IPS-20b (cell line): ENCODE data around the gene VSNL1.

ENCODE experiments used
- H3K27ac ChIP-seq: one replicate; pipeline ENCODE4 v1.5.1; 2013; ENCODE audit warnings: low read length
- H3K27me3 ChIP-seq: 2 replicates; pipeline ENCODE4 v1.6.1; 2013; ENCODE audit warnings: mild to moderate bottlenecking, low read length, inconsistent platforms; ENCODE audit not compliant: insufficient read depth
- H3K36me3 ChIP-seq: 2 replicates; pipeline ENCODE4 v1.6.1; 2013; ENCODE audit warnings: low read depth, mild to moderate bottlenecking, inconsistent platforms, low read length, moderate library complexity; ENCODE audit not compliant: insufficient read depth
- H3K4me1 ChIP-seq: 2 replicates; pipeline ENCODE4 v1.6.1; 2013; ENCODE audit warnings: mild to moderate bottlenecking, control low read depth, inconsistent platforms, low read length, moderate library complexity; ENCODE audit not compliant: insufficient read depth
- H3K4me3 ChIP-seq: 2 replicates; pipeline ENCODE4 v1.5.1; 2013; ENCODE audit warnings: mild to moderate bottlenecking, low read length, inconsistent platforms
- H3K9ac ChIP-seq: 2 replicates; pipeline ENCODE4 v1.6.1; 2013; ENCODE audit warnings: low read depth, mild to moderate bottlenecking, inconsistent platforms, low read length, moderate library complexity
- H3K9me3 ChIP-seq: 2 replicates; pipeline ENCODE4 v1.6.1; 2013; ENCODE audit warnings: mild to moderate bottlenecking, low read depth, low read length, inconsistent platforms; ENCODE audit not compliant: insufficient read depth

VSNL1 gene

DNA sequence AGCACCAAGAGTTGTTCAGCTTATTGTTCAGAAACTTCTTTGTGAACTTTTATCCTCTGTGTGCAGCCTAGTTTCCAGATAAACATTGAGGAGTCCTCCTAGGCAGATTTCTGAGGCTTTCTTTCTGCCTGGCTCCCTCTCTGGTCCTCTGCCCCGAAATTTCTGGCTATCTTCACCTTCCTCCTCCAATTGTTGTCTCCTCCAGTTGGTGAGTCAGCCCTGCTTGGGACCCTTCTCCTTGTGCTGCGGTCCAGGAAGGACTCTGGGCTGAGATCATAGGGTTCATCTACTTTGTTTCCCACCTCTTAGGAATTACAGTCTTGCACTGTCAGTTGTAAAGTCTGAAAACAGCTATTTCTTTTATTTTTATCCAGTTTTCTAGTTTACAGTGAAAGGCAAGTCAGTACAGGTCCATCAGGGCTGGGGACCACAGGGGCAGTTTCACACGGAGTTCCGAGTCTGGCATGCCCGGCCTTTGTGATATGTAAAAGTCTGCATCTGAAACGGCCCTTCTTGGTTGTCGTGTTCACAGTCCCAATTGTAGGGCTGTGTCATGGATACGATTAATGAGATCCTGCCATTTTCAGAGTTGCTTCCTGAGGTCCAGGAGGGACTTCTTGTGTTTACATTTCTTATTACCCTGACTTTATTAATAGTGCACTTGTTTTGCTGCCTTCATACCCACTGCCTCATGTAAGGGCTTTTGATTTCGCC, 112.3 kb downstream of the VSNL1 start:
- Histone ChIP-seq H3K9me3 (no peaks in the 10 kb centered on the region), H3K4me1 (peaks cover 3% of the 10 kb centered on the region; the same call in 1 of the 2 replicates), H3K36me3 (peaks cover 40% of the 10 kb centered on the region; the same call in 1 of the 2 replicates), H3K27me3 (no peaks in the 10 kb centered on the region), H3K4me3 (no peak overlapping the region), H3K9ac (no peak overlapping the region), H3K27ac (no peak overlapping the region)

DNA sequence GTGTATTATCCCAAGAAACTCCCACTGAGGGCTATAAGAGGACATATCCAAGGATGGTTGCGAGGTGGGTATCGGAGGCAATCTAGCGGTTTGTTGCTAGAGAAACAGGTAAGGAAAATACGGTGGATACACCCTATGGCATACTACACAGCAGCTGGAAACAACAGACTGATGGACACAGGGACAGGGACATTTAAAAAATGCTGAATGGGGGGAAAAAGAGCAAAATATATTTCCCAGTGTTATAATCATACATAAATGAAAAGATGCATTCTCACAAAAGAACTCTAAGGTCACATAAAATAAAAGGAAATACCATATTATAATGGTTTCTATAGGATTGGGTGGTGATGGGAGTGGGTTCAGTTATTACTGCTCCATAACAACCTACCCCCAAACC, 117.3 kb downstream of the VSNL1 start:
- Histone ChIP-seq H3K4me3 (no peak overlapping the region), H3K4me1 (no peaks in the 10 kb centered on the region; the same call in 1 of the 2 replicates), H3K27ac (no peak overlapping the region), H3K36me3 (peaks cover 34% of the 10 kb centered on the region), H3K9ac (no peak overlapping the region), H3K9me3 (no peaks in the 10 kb centered on the region), H3K27me3 (no peaks in the 10 kb centered on the region)

DNA sequence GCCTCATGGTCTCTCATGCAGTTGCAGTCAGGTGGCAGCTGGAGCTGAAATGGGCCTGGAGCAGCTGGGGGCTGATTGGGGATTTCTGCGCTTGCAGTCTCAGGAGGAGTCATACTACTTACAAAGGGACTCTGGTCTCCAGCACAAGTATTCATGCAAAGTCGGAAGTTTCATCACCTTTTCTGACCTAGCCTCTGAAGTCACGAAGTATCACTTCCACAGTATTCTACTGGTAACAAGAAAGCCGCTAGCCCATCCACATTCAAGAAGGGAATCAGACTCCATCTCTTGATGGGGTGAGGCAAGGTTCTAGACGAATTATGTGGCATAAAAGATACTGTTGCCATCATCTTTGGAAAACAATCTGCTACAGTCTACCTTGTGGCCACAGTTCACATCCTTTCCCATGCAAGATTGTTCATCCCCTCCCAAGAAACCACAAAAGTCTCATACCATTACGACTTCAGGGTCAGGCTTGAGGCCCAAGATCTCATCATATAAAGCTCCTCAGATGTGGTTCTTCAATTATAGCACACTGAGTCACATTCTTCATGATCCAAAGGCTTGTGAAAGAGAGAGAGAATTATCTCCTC, 117.9 kb downstream of the VSNL1 start:
- no peaks in the 10 kb centered on the region for H3K27me3 ChIP-seq
- no peak overlapping the region for H3K9ac ChIP-seq
- H3K4me1 ChIP-seq = no peaks in the 10 kb centered on the region
- peaks cover 35% of the 10 kb centered on the region for H3K36me3 ChIP-seq
- H3K9me3 ChIP-seq = no peaks in the 10 kb centered on the region
- H3K4me3 ChIP-seq = no peak overlapping the region
- H3K27ac ChIP-seq = no peak overlapping the region

DNA sequence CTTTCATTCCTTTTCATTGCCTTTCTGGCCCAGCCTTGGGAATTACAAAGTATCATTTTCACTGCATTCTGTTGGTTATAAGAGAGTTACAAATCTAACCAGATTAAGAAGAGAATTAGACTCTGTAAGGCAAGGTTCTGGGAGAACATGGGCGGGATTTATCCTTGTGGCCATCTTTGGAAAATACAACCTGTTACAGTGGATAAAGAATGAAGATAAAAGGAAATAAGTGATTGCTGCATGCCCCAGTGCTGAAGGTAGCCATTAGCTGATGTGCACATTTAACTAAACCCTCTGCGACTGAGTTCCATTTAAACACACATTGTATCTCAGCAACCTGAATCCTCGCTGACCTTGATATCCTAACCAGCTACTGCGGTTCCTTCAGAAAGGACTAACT, 119.7 kb downstream of the VSNL1 start:
- Histone ChIP-seq H3K4me1 (no peaks in the 10 kb centered on the region), H3K9me3 (no peaks in the 10 kb centered on the region), H3K27ac (no peak overlapping the region), H3K4me3 (no peak overlapping the region), H3K9ac (no peak overlapping the region), H3K36me3 (peaks cover 47% of the 10 kb centered on the region), H3K27me3 (no peaks in the 10 kb centered on the region)

DNA sequence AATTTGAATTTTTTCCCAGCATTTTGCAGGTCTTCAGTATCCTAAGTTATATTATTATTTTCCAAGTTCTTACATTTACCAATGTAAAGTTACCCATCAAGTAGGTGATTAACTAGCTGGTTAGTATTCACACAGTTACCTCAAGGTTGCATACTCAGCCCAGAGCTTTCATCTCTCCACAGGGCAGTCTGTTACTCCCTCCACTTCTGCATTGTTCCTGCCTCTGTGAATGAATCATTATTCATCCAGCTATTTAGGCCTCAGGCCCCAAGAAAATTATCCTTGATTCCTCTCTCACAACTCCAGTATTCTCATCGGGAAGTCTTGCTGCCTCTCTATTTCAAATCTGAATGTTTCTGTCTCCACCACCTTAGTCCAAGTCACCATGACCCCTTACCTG, 121.0 kb downstream of the VSNL1 start:
- Histone ChIP-seq H3K27me3 (no peaks in the 10 kb centered on the region), H3K27ac (no peak overlapping the region)

DNA sequence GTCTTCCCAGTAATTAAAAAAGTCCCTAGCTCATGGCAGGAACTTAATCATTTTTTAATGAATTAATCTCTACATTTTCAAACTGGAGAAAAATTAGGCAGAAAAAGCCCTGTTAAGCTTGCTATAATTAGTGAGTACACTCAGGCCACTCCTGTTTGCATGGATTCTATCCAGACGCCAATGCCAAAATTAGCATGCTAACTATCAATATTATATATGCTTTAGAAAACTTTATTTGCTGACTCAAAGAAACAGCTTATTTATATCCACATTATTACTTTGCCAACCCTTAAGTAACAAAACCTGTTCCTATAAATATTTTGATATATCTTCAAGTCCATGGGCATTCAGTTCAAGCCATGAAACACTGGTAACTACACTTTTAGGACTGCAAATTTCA, 122.2 kb downstream of the VSNL1 start:
- Histone ChIP-seq H3K36me3 (peaks cover 59% of the 10 kb centered on the region), H3K27me3 (no peaks in the 10 kb centered on the region), H3K9ac (no peak overlapping the region), H3K27ac (no peak overlapping the region), H3K4me1 (no peaks in the 10 kb centered on the region), H3K4me3 (no peak overlapping the region), H3K9me3 (no peaks in the 10 kb centered on the region)

More for the DNA sequence above, 121.0 kb downstream of the VSNL1 start:
- peaks cover 49% of the 10 kb centered on the region for H3K36me3 ChIP-seq
- no peak overlapping the region for H3K4me3 ChIP-seq
- no peaks in the 10 kb centered on the region for H3K4me1 ChIP-seq
- no peak overlapping the region for H3K9ac ChIP-seq
- no peaks in the 10 kb centered on the region for H3K9me3 ChIP-seq

DNA sequence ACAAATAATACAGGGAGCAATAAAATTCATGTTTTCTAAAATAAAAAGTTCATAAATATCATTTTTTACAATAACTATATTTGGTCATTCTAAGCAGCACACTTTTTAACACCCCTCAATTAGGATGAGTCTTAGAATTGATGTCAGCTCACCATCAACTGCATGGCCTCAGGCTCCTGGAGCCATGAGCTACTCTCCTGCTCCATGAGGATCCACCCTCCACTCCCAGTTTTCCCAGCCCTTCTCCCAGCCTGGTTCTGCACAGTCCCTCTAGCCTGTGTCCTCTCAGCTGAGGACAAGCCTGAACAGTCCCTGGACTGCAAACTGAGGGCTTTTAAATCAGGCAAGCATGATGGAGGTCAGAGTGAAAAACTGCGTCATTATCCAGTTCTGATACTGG, 124.0 kb downstream of the VSNL1 start:
- H3K36me3 ChIP-seq = peaks cover 78% of the 10 kb centered on the region

DNA sequence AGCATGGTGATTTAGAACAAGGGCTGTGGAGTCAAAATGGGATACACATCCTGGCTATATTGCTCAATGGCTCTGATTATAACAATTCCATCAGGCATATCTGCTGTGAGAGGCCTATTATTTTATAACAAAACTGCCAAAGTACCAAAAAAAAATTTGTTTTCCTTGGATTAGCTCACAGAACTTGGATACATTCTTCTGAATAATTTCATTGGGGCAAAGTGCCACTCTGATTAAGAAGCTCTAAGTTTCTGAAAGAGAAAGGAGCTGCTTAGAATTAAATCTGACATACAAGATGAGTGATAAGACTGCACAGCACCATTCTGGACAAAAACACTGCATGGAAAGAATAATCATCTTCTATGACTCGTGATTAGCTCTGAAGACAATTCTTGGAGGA, 127.4 kb downstream of the VSNL1 start:
- H3K27ac ChIP-seq = no peak overlapping the region
- H3K4me3 ChIP-seq = no peak overlapping the region
- no peak overlapping the region for H3K9ac ChIP-seq
- no peaks in the 10 kb centered on the region for H3K9me3 ChIP-seq
- no peaks in the 10 kb centered on the region for H3K27me3 ChIP-seq
- H3K36me3 ChIP-seq = peaks cover 82% of the 10 kb centered on the region
- no peaks in the 10 kb centered on the region for H3K4me1 ChIP-seq

More for the DNA sequence above, 124.0 kb downstream of the VSNL1 start:
- no peak overlapping the region for H3K4me3 ChIP-seq
- H3K27ac ChIP-seq = no peak overlapping the region
- no peak overlapping the region for H3K9ac ChIP-seq
- no peaks in the 10 kb centered on the region for H3K9me3 ChIP-seq
- no peaks in the 10 kb centered on the region for H3K27me3 ChIP-seq
- no peaks in the 10 kb centered on the region for H3K4me1 ChIP-seq

DNA sequence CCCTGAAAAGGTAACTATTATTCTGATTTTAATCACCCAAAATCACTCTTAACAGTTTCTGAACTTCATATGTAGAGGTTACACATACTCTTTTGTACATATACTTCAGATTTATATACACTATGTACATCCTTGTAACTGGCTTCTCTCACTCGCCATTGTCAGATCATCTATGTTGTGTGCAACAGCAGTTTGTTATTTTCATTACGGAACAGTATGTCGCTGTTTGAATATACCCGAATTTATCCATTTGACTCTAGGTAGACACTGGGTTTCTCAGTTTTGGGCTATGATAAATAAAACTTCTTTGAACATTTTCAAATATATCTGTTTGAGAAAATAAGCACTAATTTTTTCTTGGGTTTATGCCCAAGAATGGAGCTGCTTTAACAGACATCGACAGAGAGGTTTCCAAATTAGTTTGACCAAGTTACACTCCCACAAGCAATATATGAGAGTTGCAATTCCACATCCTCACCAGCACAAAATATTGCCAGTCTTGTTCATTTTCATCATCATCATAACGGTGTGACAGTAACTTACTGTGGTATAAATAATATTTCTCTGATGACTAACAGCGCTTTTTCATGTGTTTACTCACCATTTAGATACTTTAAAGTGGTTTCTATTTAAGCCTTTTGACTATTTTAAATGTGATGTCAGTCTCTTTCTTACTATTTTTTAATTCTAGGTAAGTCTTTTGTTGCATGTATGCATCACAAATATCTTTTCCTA, 132.3 kb downstream of the VSNL1 start:
- no peak overlapping the region for H3K9ac ChIP-seq
- H3K4me3 ChIP-seq = no peak overlapping the region
- no peaks in the 10 kb centered on the region for H3K27me3 ChIP-seq
- H3K27ac ChIP-seq = no peak overlapping the region
- no peaks in the 10 kb centered on the region for H3K9me3 ChIP-seq
- H3K36me3 ChIP-seq = peaks cover 63% of the 10 kb centered on the region
- H3K4me1 ChIP-seq = no peaks in the 10 kb centered on the region

DNA sequence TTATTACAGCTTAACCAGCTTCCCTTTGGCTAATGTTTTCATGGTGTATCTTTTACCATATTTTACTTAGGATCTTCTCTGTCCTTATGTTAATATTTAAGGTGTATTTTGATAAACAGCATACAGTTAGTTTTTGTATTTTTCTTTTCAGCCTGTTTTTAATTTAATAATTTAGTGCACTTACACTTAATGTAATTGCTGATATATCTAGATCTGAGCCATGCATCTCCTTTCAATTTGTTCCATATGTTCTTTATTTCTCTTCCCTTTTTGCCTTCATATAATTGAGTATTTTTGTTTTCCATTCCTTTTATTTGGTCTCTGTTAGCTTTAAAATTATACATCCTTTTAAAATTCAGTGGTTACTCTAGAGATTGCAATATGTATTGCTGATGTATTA, 134.3 kb downstream of the VSNL1 start:
- Histone ChIP-seq H3K4me3 (no peak overlapping the region), H3K9ac (no peak overlapping the region), H3K27me3 (no peaks in the 10 kb centered on the region), H3K27ac (no peak overlapping the region), H3K4me1 (no peaks in the 10 kb centered on the region), H3K36me3 (peaks cover 63% of the 10 kb centered on the region), H3K9me3 (no peaks in the 10 kb centered on the region)

DNA sequence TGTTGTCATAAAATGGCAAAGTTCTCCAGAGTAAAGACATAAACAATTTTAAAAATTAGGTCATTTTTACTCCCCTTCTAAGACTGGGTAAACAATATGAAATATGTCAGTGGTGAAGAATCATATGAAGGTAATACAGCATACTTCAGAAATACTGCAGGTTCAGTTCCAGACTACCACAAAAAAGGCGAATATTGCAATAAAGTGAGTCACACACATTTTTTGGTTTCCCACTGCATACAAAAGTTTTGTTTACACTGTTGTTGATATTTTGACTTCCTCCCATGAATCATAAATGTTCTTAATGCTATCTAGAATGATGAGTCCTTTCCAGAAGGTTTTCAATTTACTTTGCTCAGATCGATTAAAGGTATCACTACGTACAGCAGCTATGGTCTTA, 139.6 kb downstream of the VSNL1 start:
- Histone ChIP-seq H3K4me1 (no peaks in the 10 kb centered on the region), H3K27me3 (no peaks in the 10 kb centered on the region), H3K9ac (no peak overlapping the region), H3K9me3 (no peaks in the 10 kb centered on the region), H3K4me3 (no peak overlapping the region), H3K27ac (no peak overlapping the region), H3K36me3 (peaks cover 97% of the 10 kb centered on the region)
